HG03432 (cell line): ENCODE data around the gene SEC23A.

Source experiments
- ATAC-seq: cut with Tn5 transposase; IDR thresholded peaks from one replicate; pipeline ENCODE4 v1.9.1; 2021; ENCODE audit warnings: mild to moderate bottlenecking, moderate library complexity; ENCODE audit not compliant: unreplicated experiment

Gene SEC23A

DNA sequence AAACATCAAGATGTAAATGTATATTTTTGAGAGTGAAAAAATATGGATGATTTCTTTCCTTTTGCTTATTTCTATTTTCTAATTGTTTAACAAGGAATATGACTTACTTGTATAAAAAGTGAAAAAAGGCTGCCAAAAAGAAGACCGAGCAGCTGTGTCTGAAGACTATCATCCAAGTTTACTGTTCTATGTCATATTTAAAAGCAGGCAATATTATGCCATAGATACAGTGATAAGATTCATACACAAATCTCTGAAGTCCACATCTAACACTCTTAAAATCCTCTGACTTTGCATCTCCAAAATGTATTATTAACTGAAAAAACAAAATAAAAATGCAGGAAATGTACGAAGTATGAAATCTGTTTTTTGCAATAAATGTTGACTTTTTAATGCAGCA is 109.1 kb downstream of the SEC23A start:
- ATAC-seq, result no peak

- ATAC-seq, result no peak
Measured at GRCh38 chr14:38992067-38992844, 110.8 kb downstream of the SEC23A start.

GRCh38 chr14:38991299-38991698 is 111.7 kb downstream of the SEC23A start:
- no peak for ATAC-seq

- peak; percentile 96 for ATAC-seq
Measured at GRCh38 chr14:38989922-38990546, 113.0 kb downstream of the SEC23A start.

DNA sequence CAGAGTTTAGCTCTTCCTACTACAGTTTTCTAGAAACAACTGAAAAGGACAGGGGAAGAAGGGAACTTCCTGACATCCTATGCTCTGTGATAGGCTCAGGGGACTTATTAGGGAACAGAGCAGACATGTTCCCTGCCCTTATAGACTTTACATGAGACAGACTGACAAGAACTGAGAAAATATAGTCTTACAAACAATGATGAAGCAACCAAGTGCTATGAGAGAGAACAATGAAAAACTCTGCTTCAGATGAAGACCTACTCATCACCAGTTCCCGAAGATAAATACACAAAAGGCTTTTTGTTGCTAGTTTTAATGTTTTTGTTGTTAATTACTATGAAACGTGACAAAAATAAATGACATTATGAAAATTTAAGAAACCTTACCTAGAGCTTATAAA is 115.3 kb downstream of the SEC23A start:
- ATAC-seq, result no peak

GRCh38 chr14:38982837-38983236 is 120.2 kb downstream of the SEC23A start:
- ATAC-seq, result no peak

GRCh38 chr14:38982278-38982677 is 120.8 kb downstream of the SEC23A start:
- ATAC-seq, result no peak
